Stimulated activated CD4-positive, alpha-beta T cell treated with anti-CD3 and anti-CD28 coated beads, Interleukin-15, amount 100 ng/mL, for 48 hours (primary cell): ENCODE data around the gene SPAAR.
"Not testable (repeated sequence)": the region's sequence is repeated elsewhere in the genome, so short reads cannot be mapped to it uniquely, and the experiment has no call there.

Source experiments
- DNase-seq, 2 donors: peaks; one replicate each; pipeline ENCODE4 v3.0.0-alpha.2; 2020; ENCODE audit warnings: low read depth in 2 of 2

SPAAR gene

GRCh38 chr9:35904338-35904737 lies 5.0 kb upstream of the SPAAR start:
- no peak for DNase-seq

GRCh38 chr9:35905051-35905781 lies 4.1 kb upstream of the SPAAR start:
- no peak for DNase-seq

- no peak for DNase-seq
Measured at GRCh38 chr9:35905912-35906679, 3.2 kb upstream of the SPAAR start, which contains the start of gene HRCT1. Gene HRCT1, plus strand, starts transcription at chr9:35906202. Its CDS starts 86 bp downstream, at chr9:35906288.

GRCh38 chr9:35906923-35907699 lies 2.2 kb upstream of the SPAAR start:
- DNase-seq, result no peak

- DNase-seq, result no peak
Measured at GRCh38 chr9:35907711-35908503, 1.4 kb upstream of the SPAAR start.

GRCh38 chr9:35908504-35909125 lies 675 bp upstream of the SPAAR start:
- DNase-seq, result no peak

GRCh38 chr9:35909687-35910612 lies 660 bp downstream of the SPAAR start:
- DNase-seq, result no peak

GRCh38 chr9:35910613-35911359 lies 1.5 kb downstream of the SPAAR start:
- DNase-seq, result peak in 1 of 2 donors; percentile 33

GRCh38 chr9:35911690-35912089 lies 2.4 kb downstream of the SPAAR start:
- no peak for DNase-seq

GRCh38 chr9:35912791-35913400 lies 3.6 kb downstream of the SPAAR start:
- no peak for DNase-seq

GRCh38 chr9:35913429-35913828 lies 4.1 kb downstream of the SPAAR start:
- not testable (repeated sequence) for DNase-seq

GRCh38 chr9:35914301-35914807 lies 5.1 kb downstream of the SPAAR start:
- DNase-seq, result no peak

GRCh38 chr9:35915681-35916294 lies 6.5 kb downstream of the SPAAR start:
- no peak for DNase-seq

GRCh38 chr9:35917261-35917660 lies 8.0 kb downstream of the SPAAR start:
- DNase-seq, result no peak

- DNase-seq, result no peak
Measured at GRCh38 chr9:35918780-35919179, 9.5 kb downstream of the SPAAR start.

GRCh38 chr9:35919212-35920008 lies 10.1 kb downstream of the SPAAR start:
- DNase-seq, result no peak

GRCh38 chr9:35920051-35920620 lies 10.8 kb downstream of the SPAAR start:
- no peak for DNase-seq
